ENCODE data around the gene FGF10. TPM values are rescaled to one million over a fixed set of nuclear protein-coding genes. Genes with fewer than 3 reads are reported as not detected.

Gene FGF10
- total RNA-seq, 1 experiment from 2014 or later: not detected

DNA sequence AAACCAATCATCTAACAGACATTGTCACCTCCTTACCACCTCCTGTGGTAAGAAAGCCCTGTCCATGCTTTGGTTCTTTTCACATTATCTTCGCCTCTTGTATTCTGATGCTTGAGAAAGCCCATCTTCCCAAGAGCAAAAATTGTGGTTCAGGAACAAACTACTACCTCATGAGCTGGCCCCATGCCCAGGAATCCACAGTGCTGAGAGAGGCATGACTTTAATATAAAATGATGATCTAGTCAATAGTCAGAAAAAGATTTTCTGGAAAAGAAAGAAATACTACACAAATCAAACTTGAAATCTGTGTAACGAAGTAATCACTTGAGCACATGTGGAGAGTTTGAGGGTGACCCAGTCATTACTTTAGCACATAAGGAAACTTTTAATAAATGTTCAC, 94.7 kb downstream of the FGF10 start:
- H3K36me3 ChIP-seq (ENCODE audit: insufficient read depth, low read length, poor library complexity, severe bottlenecking): no peaks in the 10 kb centered on the region
- intact Hi-C loops (cut with micrococcal nuclease; ENCODE audit: unreplicated experiment): no loop called here
- peaks cover 8% of the 10 kb centered on the region for H3K9me3 ChIP-seq (ENCODE audit: low read depth, low read length, poor library complexity, severe bottlenecking)
- CTCF ChIA-PET: no interaction called here
- peak; percentile 5 for DNase-seq (ENCODE audit: low spot score)
- H3K27me3 ChIP-seq (replicated peaks; ENCODE audit: insufficient read depth, low read depth, low read length, poor library complexity): no peaks in the 10 kb centered on the region
- POLR2A ChIA-PET (ENCODE audit: low non-redundant PET): no interaction called here
- no TSS peak for BruUV-seq (replicated peaks)
- H3K27ac ChIP-seq (ENCODE audit: low read depth, low read length, poor library complexity, severe bottlenecking): no peak overlapping the region
- no peak overlapping the region for H3K4me3 ChIP-seq (ENCODE audit: low read depth, low read length, poor library complexity, severe bottlenecking)
- TF ChIP-seq, protein P1, sequence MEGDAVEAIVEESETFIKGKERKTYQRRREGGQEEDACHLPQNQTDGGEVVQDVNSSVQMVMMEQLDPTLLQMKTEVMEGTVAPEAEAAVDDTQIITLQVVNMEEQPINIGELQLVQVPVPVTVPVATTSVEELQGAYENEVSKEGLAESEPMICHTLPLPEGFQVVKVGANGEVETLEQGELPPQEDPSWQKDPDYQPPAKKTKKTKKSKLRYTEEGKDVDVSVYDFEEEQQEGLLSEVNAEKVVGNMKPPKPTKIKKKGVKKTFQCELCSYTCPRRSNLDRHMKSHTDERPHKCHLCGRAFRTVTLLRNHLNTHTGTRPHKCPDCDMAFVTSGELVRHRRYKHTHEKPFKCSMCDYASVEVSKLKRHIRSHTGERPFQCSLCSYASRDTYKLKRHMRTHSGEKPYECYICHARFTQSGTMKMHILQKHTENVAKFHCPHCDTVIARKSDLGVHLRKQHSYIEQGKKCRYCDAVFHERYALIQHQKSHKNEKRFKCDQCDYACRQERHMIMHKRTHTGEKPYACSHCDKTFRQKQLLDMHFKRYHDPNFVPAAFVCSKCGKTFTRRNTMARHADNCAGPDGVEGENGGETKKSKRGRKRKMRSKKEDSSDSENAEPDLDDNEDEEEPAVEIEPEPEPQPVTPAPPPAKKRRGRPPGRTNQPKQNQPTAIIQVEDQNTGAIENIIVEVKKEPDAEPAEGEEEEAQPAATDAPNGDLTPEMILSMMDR (conservative IDR thresholded peaks at IDR 0.05; ENCODE audit: low read depth, low read length): no peak
- TF ChIP-seq EZH2 (IDR thresholded peaks at IDR 0.05; ENCODE audit: borderline replicate concordance, low read depth, low read length, poor library complexity, severe bottlenecking): no peak
- no peaks in the 10 kb centered on the region for H3K4me1 ChIP-seq (ENCODE audit: insufficient read depth, low read length, poor library complexity, severe bottlenecking)

- Histone ChIP-seq H3K4me3 (ENCODE audit: low read depth, low read length, poor library complexity, severe bottlenecking) (no peak overlapping the region), H3K27ac (ENCODE audit: low read depth, low read length, poor library complexity, severe bottlenecking) (no peak overlapping the region), H3K4me1 (ENCODE audit: insufficient read depth, low read length, poor library complexity, severe bottlenecking) (no peaks in the 10 kb centered on the region), H3K9me3 (ENCODE audit: low read depth, low read length, poor library complexity, severe bottlenecking) (peaks cover 8% of the 10 kb centered on the region), H3K36me3 (ENCODE audit: insufficient read depth, low read length, poor library complexity, severe bottlenecking) (no peaks in the 10 kb centered on the region), H3K27me3 (replicated peaks; ENCODE audit: insufficient read depth, low read depth, low read length, poor library complexity) (no peaks in the 10 kb centered on the region)
- CTCF ChIA-PET: no interaction called here
- intact Hi-C loops (cut with micrococcal nuclease; ENCODE audit: unreplicated experiment): no loop called here
- BruUV-seq (replicated peaks): no TSS peak
- no peak for TF ChIP-seq EZH2 (IDR thresholded peaks at IDR 0.05; ENCODE audit: borderline replicate concordance, low read depth, low read length, poor library complexity, severe bottlenecking)
- TF ChIP-seq, protein P1 (conservative IDR thresholded peaks at IDR 0.05; ENCODE audit: low read depth, low read length): no peak
- POLR2A ChIA-PET (ENCODE audit: low non-redundant PET): no interaction called here
- no peak for DNase-seq (ENCODE audit: low spot score)
These were observed 96.5 kb downstream of the FGF10 start for GRCh38 chr5:44292736-44293135.

DNA sequence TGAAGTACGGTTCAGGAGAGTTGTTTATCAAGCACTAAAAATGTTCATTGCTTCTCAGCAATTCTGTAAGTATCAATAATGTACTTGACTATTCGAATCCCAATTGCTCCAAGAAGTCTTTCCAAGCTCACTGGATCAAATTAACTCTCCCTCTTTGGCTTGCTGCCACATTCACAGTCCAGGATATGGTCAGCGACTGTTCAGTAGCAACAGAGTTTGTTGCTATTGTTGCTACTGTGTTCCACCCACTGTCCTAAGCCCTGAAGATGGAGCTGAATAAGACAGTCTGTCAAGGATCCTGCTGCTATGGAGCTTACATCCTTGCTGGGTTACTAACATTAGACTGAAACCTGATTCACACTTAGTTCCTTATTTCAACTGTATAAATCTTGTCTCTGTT, 110.8 kb downstream of the FGF10 start:
- H3K36me3 ChIP-seq (ENCODE audit: insufficient read depth, low read length, poor library complexity, severe bottlenecking): no peaks in the 10 kb centered on the region
- intact Hi-C loops (cut with micrococcal nuclease; ENCODE audit: unreplicated experiment): no loop called here
- no peaks in the 10 kb centered on the region for H3K4me1 ChIP-seq (ENCODE audit: insufficient read depth, low read length, poor library complexity, severe bottlenecking)
- no TSS peak for BruUV-seq (replicated peaks)
- ChIA-PET CTCF (no interaction called here), POLR2A (ENCODE audit: low non-redundant PET) (no interaction called here)
- no peak for DNase-seq (ENCODE audit: low spot score)
- TF ChIP-seq, protein P1 (conservative IDR thresholded peaks at IDR 0.05; ENCODE audit: low read depth, low read length): no peak
- no peak for TF ChIP-seq EZH2 (IDR thresholded peaks at IDR 0.05; ENCODE audit: borderline replicate concordance, low read depth, low read length, poor library complexity, severe bottlenecking)
- no peaks in the 10 kb centered on the region for H3K9me3 ChIP-seq (ENCODE audit: low read depth, low read length, poor library complexity, severe bottlenecking)
- no peak overlapping the region for H3K27ac ChIP-seq (ENCODE audit: low read depth, low read length, poor library complexity, severe bottlenecking)
- no peak overlapping the region for H3K4me3 ChIP-seq (ENCODE audit: low read depth, low read length, poor library complexity, severe bottlenecking)
- no peaks in the 10 kb centered on the region for H3K27me3 ChIP-seq (replicated peaks; ENCODE audit: insufficient read depth, low read depth, low read length, poor library complexity)

All from A673 (cell line).